Tibial nerve (tissue), 3 donors: ENCODE measurements around the gene KRTAP5-4.

Experiments used
- EP300 ChIP-seq, 2 donors: sonication (generic); formaldehyde crosslinking; IDR thresholded peaks; one replicate each; pipeline ENCODE4 v1.6.1; 2017; ENCODE audit warnings: antibody characterized with exemption in 2 of 2, mild to moderate bottlenecking in 1 of 2
- POLR2A ChIP-seq, 2 donors: fragments of 450-650 bp; IDR thresholded peaks; one replicate each; pipeline ENCODE4 v1.6.1; 2017; ENCODE audit warnings: antibody characterized with exemption in 2 of 2, mild to moderate bottlenecking in 2 of 2, moderate library complexity in 2 of 2

DNA sequence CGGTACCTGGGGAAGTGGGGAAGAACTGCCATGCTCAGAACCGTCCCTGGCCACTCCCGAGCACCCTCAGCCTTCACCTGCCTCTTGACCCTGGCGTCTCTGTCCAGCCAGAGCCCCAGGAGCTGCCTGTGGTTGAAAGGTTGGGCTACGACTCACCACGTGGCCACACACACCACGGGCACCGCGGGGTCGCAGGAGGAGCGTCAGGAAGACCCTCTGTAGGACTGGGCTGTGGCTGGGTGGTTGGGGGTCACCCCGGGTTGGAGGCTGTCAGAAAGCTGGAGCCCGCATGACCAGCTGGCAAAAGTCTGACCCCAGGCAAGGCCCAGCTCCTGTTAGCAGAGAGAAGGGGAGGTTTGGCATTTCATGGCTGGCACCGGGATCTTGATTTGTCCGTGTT, 19.2 kb upstream of the KRTAP5-4 start:
- no peak for TF ChIP-seq POLR2A (IDR thresholded peaks at IDR 0.05)
- no peak for TF ChIP-seq EP300 (IDR thresholded peaks at IDR 0.05)
